ENCODE measurements around the gene CASK.
"Not testable (repeated sequence)": the region's sequence is repeated elsewhere in the genome, so short reads cannot be mapped to it uniquely, and the experiment has no call there.

The CASK gene

DNA sequence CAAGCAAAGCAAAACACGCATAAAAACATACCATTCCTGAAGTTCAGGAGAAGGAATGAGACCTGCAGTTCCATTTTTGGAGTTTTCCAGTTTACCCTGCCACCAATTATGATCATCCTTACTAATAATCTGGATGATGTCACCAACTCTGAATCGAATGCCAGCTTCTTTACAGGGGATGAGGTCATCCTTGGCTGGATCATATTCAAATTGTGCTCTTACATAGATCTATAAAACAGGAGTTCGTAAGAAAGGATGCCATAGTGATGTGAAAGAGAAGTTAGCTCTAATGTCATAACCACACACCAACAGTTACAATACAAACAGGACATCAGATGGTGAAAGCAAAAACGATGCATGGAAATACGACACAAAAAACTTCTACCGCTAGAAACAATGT, 369.7 kb downstream of the CASK start:
- DNase-seq: no peak

DNA sequence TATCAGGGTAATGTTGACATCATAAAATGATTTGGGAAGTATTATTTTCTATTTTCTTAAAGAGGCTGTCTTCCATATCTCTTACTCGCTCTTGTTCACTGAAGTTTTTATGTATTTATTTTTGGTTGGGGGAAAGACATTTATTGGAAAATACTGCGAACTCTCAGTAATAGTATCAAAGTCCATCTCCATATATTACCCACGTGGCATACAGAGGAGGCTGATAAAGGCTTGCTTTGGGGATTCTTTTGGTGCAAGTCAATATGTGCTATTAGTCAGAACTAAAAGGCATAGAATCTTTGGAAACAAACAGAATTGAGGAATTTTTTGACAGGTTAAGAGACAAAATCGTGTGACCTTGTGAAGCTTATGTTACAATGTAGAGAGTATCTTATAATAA, 374.9 kb downstream of the CASK start:
- no peak for DNase-seq

DNA sequence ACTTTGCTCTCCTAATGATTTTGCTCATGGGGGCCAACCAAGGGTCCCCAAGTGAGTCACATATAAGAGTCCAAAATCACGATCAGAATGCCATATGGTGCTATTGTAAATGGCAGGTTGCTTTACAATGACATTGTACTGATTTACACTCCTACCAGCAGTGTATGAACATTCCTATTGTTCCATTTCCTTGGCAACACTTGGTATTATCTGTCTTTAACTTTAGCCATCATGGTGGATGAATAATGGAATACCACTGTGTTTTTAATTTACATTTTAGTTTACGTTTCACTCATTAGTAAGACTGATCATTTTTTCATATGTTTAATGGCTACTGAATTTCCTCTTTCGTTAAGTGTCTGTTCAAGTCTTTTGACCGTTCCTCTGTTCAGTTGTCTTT, 379.7 kb downstream of the CASK start:
- no peak for DNase-seq

DNA sequence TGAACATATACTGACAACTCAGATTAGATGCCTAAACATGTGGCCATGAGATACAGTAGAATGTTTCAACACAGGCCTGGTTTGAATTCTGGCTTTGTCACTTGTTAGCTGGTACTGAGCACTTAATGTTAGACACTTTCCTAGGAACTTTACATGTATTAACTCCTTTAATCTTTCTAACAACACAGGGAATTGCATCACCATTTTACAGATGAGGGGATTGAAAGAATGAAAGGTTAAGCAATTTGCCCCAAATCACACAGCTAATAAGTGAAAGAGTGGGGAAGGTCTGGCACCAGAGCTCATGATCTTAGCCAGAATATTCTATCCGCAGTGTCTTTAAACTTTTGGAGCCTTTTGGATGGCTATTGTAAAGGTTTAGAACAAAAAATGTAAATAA, 380.3 kb downstream of the CASK start:
- DNase-seq: no peak

DNA sequence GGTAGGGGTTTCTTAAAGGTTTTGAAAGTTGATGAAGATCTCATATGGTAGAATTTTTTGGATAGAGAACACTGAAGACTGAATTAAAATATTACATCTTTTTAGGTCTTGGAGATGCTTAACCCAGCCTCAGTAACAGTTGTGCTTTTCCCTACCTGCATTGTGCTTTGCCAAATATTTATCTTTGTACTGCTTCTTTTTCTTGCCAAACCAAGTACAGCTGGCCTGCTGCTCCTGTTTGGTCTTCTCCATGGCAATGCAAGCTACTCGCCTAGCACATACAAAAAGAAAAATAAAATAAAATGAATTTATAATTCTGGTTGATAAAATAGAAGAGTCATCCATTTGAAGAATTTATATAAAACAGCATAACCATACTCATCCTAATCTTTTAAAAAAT, 380.8 kb downstream of the CASK start:
- no peak for DNase-seq

DNA sequence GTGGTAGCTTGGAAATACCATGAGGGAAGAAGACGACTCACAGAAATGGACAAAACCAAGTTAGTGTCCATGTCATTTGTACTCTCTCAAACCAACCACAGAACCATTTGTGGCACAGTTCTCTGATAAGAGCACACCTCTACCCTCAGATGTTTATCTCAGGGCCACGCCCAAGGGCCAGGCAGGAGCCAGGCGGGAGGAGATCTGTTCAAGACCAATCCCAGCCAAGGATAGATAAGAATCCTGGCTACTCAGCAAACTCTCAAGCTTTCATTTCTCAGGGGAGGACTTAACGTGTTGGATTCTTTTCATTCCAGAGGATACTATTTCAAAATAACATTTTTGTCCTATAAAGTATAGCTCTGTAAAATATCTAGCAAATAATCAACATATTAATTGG, 381.2 kb downstream of the CASK start:
- no peak for DNase-seq

DNA sequence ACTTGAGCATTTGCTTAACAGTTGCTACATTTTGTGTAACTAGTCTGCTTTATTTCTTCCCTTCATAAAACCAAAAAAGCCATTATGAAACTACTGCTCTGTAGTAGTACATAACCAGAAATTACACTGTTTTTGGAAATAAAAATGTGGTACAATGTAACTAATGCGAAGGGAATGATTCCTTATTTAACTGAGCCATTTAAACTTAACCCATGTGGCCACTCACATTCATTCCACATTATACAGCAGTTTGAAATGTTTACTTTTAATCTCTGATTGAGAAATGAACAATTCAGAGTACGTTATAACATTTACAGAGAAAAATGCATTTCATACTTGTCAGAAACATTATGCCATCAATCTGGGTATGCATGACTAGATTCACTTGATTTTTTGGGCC, 382.0 kb downstream of the CASK start:
- DNase-seq: no peak

DNA sequence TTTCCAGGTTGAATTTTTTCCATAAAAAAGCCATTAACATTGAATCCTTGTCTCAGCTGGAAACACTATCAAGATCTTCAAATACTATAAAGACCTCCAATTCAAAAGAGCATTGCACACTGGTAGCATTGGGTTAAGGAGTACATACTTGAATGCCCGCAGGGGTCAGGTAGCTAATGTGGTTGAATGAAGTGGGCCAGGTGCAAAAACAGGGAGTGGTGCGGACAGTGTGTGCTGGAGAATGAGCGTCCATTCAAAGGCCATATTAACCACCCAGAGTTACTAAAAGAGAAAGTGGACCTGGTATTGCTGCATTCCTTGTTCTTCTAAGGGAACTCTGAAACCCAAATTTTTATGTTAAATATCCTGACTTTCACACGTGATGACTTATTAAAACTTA, 384.6 kb downstream of the CASK start:
- no peak for DNase-seq

DNA sequence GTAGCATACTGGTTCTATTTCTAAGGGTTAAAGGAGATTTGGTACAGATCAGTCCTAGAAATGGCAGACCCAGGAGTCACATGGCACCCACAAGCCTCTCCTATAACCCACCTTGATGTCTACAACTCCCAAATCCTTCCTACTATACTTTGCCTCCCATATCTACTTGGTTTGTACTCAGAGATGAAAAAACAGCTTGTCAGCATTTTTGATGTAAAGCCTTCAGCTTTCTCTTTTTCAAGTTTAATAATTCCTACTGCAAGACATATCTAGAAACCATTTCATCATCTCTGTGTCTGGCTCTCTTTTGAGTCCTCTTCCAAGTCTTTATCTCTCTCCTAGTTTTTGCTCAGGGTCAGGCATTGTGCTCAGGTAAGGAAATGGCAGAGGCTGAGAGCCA, 393.3 kb downstream of the CASK start:
- DNase-seq: no peak

DNA sequence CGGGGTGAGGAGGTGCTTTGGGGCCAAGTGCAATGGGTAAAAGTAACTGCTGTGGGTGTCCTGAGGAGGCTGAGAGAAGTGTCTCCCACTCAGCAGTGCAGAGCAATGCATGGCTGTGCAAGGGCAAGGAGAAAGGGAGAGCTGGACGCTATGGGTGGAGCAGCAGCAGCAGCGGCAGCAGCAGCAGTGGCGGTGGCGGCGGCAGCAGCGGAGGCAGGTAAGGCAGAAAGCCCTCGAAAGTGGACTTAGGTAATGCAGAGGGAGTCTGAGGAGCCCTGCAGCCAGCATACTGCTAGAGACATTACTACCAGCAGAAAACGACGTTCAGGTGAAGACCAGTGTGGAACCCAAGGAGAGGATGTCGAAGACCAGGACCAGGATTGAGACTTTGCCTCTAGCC, 394.1 kb downstream of the CASK start:
- no peak for DNase-seq

DNA sequence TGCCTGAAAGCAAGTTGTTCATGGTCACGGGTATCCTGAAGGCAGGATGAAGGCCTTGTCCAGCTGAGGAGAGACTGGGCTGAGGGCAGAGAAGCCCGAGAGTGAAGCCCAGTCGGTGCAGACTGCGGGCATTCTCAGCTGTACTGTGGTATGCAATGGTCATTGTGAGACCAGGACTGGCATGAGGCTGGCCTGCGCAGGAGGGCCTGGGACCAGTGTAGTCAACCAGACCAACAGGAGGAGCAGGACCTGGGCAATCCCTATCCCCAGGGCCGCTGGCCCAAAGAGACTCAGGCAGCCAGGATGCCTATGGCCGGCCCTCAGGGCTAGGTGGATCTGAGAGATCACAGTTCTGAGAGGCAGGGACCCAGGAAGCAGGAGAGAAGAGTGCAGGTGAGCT, 394.6 kb downstream of the CASK start:
- DNase-seq: no peak

DNA sequence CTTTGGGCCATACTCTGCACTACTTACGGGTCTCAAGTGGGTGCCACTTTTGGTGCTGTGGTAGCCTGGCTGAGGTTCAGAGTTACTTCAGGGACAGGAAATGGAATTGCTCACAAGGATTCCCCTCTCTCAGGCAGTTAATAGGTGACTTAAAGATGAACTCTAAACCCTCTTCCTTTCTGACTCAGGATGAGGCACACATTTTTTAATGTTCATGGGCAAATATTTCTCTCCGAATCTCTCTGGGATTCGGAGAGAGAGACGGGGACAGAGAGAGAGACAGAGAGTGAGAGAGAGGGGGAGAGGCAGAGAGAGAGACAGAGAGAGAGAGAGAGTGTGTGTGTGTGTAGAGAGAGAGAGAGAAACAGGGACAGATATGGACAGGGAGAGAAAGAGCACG, 396.4 kb downstream of the CASK start:
- DNase-seq: no peak

DNA sequence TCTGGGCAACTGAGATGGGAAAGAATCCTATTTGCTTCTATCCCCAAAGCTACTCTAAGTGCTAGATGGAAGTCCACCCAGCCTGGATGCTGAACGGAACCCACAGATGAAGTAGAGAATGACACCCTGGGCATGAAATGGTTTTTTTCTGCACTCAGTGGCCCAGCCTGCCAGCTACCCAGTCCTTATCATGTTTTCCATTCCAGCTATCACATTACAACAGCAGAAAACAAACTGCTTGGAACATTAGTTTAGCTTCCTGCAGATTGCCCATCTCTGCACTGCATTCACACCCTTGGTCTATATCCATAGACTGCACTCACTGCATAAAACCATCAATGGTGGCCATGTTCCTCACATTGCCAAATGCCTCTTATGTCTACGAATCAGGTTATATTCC, 397.1 kb downstream of the CASK start:
- no peak for DNase-seq

DNA sequence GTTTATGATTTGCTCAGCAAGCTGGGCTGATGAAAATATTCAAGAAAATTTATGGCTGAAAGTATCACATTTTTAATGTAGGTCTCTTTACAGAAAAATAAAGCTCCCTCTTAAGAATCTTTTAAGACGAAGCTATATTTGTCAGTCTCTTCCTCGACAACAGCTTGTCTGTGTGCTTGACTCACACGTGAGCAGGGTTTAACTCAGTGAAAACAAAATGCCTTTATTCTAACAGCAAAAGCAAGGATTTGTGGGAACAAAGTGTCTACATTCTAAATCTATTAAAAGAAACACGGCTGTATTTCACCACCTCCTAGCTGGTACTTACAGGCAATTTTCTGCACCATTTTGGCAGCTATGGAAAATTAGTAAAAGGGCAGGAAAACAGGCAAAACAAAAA, 400.7 kb downstream of the CASK start:
- no peak for DNase-seq

DNA sequence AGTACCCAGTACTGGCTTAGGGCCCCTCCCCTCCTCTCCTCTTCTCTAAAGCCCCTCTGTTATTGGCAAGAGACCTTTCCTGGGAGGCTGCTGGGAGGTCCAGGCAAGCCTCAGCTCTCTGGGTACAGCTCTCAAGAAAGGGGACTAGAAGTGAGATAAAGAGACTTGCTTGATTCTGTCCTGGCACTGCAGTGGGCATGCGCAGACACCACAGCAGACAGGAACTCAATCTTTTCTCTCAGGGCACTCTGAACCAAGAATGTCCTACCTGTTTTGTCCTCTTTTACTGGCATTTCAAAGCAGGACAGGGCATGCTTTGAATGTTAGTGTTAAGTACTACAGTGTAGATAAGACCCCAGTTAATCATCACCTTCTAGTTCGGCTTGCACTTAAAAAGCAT, 401.3 kb downstream of the CASK start:
- DNase-seq: no peak

DNA sequence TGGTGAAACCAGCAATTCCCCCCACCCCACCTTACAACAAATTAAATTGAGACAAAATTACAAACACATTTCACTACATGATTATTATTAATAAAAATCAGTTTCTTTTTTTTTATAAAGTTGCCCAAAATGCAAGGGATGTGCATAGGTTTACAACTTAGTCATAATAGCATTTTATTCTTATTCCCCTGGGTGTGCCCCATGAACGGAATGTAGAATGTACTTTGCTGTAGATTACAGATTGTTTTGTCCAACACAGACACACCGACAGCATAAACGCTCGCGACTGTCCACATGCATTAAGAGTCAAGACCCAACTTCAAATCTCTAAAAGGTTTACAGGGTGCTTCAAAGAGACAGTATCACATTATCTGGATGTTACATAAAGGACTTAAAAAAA, 403.9 kb downstream of the CASK start:
- no peak for DNase-seq

DNA sequence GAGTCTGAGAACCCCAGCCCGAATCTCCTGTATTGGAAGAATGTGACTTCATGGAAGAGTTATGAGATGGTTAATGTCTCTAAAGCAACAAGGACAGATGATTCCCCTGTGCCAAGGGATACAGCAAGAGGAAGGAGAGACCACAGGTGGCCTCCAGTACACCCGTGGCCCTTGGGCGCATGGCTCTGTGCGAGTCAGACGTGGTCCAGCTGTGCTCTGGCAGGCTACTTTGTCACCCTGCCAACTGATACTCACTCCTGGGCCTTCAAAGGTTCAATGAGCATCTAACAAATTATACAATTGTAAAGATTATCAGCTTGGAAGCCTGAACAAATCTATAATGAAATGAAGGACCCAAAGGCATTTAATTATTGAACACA, 404.5 kb downstream of the CASK start:
- DNase-seq: no peak

DNA sequence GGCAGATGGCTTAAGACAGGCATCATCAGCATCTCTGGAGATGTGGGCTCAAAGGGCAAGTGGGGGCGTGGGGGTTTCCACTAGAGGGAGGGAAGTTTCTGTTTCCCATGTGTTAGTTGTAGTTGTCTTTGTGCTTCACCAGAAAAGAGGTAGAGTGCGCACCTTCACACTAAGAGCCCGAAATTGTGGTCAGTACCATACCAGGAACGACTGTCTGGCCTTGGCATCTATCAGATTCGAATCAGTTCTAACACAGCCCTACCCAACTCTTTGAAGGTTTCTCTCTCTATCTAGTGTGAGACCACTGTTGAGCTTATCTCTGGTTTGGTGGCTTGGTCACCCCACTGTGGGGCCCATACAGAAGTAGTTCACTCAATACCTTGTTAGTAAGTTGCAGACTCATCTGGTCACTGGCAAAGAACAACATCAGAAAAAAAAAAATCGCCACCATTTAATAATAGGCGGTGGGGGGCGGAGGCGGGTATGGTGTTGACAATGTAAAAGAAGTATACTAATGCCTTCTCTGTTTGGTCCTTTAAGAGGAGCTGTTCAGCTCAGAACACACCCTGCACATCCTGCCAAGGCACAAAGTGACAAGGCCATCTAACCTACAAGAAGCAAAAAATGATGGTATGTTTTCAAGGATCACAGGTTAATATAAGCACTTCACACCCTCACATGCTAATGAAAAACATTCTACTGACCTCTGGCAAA, 405.1 kb downstream of the CASK start:
- DNase-seq: no peak

DNA sequence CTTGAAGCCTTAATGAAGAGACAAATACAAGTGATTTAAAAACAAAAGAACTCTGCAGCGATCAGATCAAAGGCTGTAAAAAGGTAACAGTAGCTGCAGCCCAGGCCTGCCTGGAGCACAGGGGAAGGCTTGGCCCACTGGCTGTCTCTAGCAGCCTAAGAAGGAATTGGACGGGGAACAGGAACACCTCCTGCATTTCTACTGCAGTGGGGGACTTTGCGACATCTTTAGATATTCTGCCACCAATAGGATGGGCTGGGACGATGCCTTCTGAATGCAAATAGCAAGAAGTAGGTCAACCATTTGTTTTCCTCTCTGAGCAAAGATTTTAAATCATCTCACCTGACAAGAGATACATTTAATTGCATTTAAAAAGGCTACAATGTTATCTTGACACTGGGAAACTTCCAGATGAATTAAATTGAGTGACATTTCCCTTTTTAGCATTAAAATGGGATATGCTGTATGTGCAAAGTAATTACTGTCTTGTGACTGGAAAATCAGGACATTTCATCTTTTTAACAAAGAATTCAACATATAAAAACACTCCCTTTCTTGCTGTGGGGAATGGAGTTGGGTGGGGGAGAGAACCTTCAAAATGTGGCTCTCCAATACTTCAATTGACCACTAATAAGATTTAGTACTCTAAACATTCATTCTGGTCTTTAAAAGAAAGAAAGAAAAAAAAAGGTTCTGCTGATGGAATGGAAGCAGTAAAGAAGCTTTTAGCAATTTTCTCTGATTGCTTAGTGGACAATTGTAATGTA, 406.2 kb downstream of the CASK start:
- no peak for DNase-seq

DNA sequence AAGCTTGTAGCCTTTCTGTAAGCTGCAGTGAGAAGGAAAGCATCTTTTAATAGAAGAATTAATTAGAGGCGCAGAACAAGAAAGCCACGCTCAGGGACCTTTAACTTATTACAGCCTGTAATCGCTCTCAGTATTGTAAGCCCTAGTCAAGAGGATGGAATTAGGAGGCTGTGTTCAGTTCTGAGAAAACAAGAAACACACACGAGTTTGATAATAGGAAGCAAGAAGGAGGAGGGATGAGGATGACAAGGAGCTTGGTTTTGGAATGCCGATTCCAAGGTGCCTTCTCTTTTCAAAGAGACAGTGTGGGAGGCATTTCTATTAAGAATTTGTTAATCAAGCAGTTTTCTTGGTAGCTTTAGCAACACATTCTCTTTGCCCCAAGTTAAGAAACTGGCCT, 406.9 kb downstream of the CASK start:
- DNase-seq: no peak

DNA sequence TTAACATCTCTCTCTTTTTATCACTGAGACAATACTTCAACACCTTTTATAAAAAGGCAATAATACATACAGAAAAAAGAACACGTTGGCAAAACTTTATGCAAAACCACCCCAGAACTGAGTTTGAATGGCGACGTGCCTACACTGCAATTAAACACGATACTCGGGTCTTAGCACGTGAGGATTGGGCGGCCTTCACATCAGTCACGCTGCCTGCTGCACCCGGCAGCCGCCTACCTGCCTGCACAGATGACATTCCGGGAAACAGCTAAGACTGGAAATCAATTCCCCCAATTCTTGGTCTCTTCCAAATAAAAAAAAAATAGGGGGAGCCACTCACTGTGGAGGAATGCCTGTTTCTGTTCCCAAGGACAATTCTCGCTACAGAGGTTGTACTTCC, 408.0 kb downstream of the CASK start:
- no peak for DNase-seq

DNA sequence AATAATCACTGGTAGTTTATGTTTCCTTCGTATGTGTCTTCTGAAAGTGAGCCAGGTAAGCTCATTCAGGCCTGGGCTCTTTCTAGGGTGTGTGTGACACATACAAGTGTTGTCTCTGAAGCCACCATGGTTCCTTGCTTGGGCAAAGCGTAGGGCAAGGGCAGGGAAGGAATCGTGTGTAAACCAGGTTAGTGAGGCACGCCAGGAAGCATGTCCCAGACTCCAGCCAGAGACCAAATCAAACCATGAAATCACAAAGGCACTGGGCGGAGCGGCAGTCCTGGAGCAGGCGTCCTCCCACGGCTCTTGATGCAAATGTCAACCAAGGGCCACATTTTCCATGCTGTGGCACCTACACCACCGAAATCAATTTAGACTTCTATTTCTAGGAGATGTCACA, 409.2 kb downstream of the CASK start:
- no peak for DNase-seq

DNA sequence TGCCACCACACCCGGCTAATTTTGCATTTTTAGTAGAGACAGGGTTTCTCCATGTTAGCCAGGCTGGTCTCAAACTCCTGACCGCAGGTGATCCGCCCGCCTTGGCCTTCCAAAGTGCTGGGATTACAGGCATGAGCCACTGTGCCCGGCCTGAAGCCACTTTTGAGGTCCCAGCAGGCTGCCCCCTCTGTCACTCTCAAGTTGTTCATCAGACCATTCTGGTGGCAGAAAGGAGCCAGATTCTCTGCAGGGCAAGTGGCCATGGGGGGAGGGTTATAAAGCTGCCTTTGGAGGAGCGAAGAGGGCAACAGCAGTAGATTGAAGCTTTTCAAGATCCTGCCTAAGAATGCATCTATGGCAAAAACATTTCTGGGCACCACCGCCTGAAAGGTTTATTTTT, 410.5 kb downstream of the CASK start:
- DNase-seq: not testable (repeated sequence)

DNA sequence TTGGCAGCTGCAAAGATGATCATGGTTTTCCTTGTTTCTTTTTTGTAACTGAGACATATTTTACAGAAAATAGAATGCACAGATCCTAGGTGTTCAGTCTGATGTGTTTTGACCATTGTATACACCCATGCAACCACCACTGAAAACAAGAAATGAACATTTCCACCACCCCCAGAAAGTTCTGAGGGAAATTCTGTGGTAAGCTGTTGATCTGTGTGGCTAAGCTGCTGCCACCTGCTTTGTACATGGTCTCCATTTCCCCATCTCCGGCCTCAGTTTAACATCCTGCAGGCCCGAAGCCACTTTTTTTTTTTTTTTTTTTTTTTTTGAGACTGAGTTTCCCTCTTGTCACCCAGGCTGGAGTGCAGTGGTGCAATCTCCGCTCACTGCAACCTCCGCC, 411.0 kb downstream of the CASK start:
- DNase-seq: no peak

DNA sequence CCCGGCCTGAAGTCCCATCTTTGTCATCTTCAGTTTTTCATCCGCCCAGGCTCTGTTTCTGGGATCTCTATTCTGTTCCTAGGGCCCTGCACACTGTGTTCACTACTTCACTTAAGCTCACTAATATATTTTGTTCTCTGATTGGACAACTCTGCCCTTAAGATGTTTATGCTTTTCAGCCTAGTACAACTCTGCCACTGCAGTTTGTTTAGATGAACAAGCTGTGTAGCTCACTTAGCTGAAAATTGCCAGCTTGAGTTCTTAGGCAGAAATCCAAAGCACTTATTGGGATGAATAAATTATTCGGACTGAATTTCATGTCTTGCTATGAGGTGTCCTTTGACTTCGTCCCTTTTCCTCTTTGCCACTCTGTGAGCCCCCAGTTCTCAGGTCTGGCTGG, 415.4 kb downstream of the CASK start:
- DNase-seq: no peak

Data from activated effector memory CD4-positive, alpha-beta T cell treated with Interleukin-2 at 50 U/mL for 16 hours (primary cell).